Prostate gland (tissue), 2 donors: ENCODE measurements around the gene MTURN. TPM values are rescaled to one million over a fixed set of nuclear protein-coding genes. Genes with fewer than 3 reads are reported as not detected.

ENCODE experiments used
- DNase-seq: peaks from one replicate; pipeline ENCODE4 v3.0.0-alpha.2; 2019; ENCODE audit warnings: low spot score
- H3K27ac ChIP-seq, 2 donors: fragments of 200-600 bp; sonication (generic); 2 replicates each; pipeline ENCODE4 v1.5.1; 2017 to 2019
- H3K27me3 ChIP-seq: fragments of 200-600 bp; sonication (generic); replicated peaks from 2 replicates; pipeline ENCODE4 v1.5.1; 2019; ENCODE audit not compliant: insufficient read depth
- H3K36me3 ChIP-seq, 2 donors: fragments of 200-600 bp; sonication (generic); 1 replicate in 1 of 2; 2 replicates in 1 of 2; pipeline versions ENCODE4 v1.5.1 to v1.8.1; 2017 to 2019
- H3K4me1 ChIP-seq: fragments of 200-600 bp; sonication (generic); replicated peaks from 2 replicates; pipeline ENCODE4 v1.5.1; 2019
- H3K4me3 ChIP-seq, 2 donors: fragments of 200-600 bp; sonication (generic); 2 replicates each; pipeline ENCODE4 v1.5.1; 2017 to 2019
- H3K9me3 ChIP-seq: fragments of 200-600 bp; sonication (generic); 2 replicates; pipeline ENCODE4 v1.5.1; 2017
- POLR2A ChIP-seq: fragments of 450-650 bp; IDR thresholded peaks from one replicate; pipeline ENCODE4 v1.6.1; 2016; ENCODE audit warnings: antibody characterized with exemption, mild to moderate bottlenecking
- POLR2AphosphoS5 ChIP-seq: sonication (generic); formaldehyde crosslinking; IDR thresholded peaks from one replicate; pipeline ENCODE4 v1.6.1; 2017; ENCODE audit warnings: antibody characterized with exemption
- WGBS: methylation state at CpG from one replicate; pipeline ENCODE4 v1.1.5; 2018; 5-methylcytosine and 5-hydroxymethylcytosine counted together
- intact Hi-C: fragments of 100-400 bp; cut with DNase I; formaldehyde crosslinking; loops from one replicate; pipeline ENCODE4 v1.14.2; 2022
- total RNA-seq, 2 donors: library from RNA; depleted of rRNA; stranded (reverse); fragments of >200 nt; gene quantifications; one replicate each; pipeline ENCODE4 v1.1.0, GENCODE V29; 2016
- TF ChIP-seq, protein P1 (sequence below), 4 experiments: fragments of 200-600 bp in 2 of 4; fragments of 450-650 bp in 2 of 4; sonication (generic) in 2 of 4; IDR thresholded peaks; 1 replicate in 3 of 4; 2 replicates in 1 of 4; pipeline ENCODE4 v1.5.1; 2016 to 2019; ENCODE audit warnings: antibody characterized with exemption in 4 of 4, mild to moderate bottlenecking in 2 of 4, moderate library complexity in 2 of 4

The MTURN gene
- total RNA-seq, 2 donors from 2014 or later, result 22.6 to 26.9 TPM

DNA sequence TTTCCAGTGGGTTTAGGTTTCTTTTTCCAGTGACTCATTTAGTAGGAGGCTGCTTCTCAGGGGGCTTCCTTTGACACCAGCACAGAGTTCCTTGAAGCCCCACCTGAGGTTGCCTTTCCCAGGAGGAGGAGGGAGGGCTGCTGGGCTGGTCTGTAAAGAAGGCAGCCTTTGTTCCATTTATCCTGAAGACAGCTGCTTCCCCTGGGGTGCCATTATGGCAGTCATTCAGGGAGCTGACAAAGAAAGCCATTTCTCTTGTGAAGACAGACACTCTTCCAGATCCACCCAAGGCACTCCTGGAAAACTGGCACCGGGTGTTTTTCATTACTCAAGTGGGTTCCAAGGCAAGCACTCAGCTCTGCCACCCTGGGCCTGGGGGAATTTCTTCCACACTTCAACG is 54.0 kb downstream of the MTURN start:
- intact Hi-C loops, result no loop called here
- no peak for DNase-seq
- WGBS, result 58% methylated on average over 2 of the region's 2 CpGs
- H3K9me3 ChIP-seq, result no peaks in the 10 kb centered on the region
- no peaks in the 10 kb centered on the region for H3K36me3 ChIP-seq
- no peaks in the 10 kb centered on the region for H3K4me1 ChIP-seq
- no peaks in the 10 kb centered on the region for H3K27me3 ChIP-seq
- H3K27ac ChIP-seq, result no peak overlapping the region
- no peak overlapping the region for H3K4me3 ChIP-seq
- TF ChIP-seq POLR2AphosphoS5, result no peak

DNA sequence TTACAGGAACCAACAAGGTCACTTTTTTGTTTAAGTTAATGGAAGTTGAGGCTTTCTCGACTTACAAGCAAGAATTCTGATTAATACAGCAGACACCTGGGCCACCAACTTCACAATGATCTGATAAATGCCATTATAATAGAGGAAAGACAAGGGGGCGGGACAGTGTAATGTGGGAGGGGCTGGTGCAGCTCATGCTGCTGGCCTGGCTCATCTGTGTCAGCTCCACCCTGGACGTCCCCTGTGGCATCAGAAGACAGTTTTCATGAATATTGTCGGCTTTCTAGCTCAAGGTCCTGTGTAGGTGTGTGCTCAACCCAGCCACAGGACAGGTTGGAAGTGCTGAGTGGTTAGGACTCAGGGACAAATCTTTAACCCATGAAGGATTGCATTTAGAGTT is 57.0 kb downstream of the MTURN start:
- Histone ChIP-seq H3K27me3 (no peaks in the 10 kb centered on the region), H3K27ac (no peak overlapping the region), H3K4me3 (no peak overlapping the region), H3K36me3 (no peaks in the 10 kb centered on the region), H3K4me1 (no peaks in the 10 kb centered on the region), H3K9me3 (no peaks in the 10 kb centered on the region)
- no peak for DNase-seq
- TF ChIP-seq POLR2A (no peak), POLR2AphosphoS5 (no peak)
- TF ChIP-seq, protein P1, sequence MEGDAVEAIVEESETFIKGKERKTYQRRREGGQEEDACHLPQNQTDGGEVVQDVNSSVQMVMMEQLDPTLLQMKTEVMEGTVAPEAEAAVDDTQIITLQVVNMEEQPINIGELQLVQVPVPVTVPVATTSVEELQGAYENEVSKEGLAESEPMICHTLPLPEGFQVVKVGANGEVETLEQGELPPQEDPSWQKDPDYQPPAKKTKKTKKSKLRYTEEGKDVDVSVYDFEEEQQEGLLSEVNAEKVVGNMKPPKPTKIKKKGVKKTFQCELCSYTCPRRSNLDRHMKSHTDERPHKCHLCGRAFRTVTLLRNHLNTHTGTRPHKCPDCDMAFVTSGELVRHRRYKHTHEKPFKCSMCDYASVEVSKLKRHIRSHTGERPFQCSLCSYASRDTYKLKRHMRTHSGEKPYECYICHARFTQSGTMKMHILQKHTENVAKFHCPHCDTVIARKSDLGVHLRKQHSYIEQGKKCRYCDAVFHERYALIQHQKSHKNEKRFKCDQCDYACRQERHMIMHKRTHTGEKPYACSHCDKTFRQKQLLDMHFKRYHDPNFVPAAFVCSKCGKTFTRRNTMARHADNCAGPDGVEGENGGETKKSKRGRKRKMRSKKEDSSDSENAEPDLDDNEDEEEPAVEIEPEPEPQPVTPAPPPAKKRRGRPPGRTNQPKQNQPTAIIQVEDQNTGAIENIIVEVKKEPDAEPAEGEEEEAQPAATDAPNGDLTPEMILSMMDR (IDR thresholded peaks at IDR 0.05), result no peak
- 95% methylated on average over 4 of the region's 4 CpGs for WGBS
- intact Hi-C loops, result no loop called here

- TF ChIP-seq POLR2A, result no peak
- TF ChIP-seq, protein P1 (IDR thresholded peaks at IDR 0.05), result no peak
- TF ChIP-seq POLR2AphosphoS5, result no peak
- Histone ChIP-seq H3K9me3 (no peaks in the 10 kb centered on the region), H3K4me3 (no peak overlapping the region), H3K4me1 (no peaks in the 10 kb centered on the region), H3K27ac (no peak overlapping the region), H3K27me3 (no peaks in the 10 kb centered on the region), H3K36me3 (no peaks in the 10 kb centered on the region)
- DNase-seq, result no peak
- WGBS, result 89% methylated on average over 5 of the region's 5 CpGs
- intact Hi-C loops, result no loop called here
Measured at GRCh38 chr7:30193336-30193943, 58.7 kb downstream of the MTURN start.

GRCh38 chr7:30196408-30196807 is 61.6 kb downstream of the MTURN start:
- Histone ChIP-seq H3K27ac (no peak overlapping the region), H3K27me3 (no peaks in the 10 kb centered on the region), H3K4me3 (no peak overlapping the region), H3K36me3 (no peaks in the 10 kb centered on the region), H3K4me1 (no peaks in the 10 kb centered on the region), H3K9me3 (no peaks in the 10 kb centered on the region)
- no peak for DNase-seq
- intact Hi-C loops, result no loop called here
- TF ChIP-seq POLR2AphosphoS5 (no peak), POLR2A (no peak)
- TF ChIP-seq, protein P1 (IDR thresholded peaks at IDR 0.05), result no peak

- H3K4me1 ChIP-seq, result no peaks in the 10 kb centered on the region
- H3K9me3 ChIP-seq, result no peaks in the 10 kb centered on the region
- no peak overlapping the region for H3K27ac ChIP-seq
- TF ChIP-seq, protein P1 (IDR thresholded peaks at IDR 0.05), result no peak
- TF ChIP-seq POLR2AphosphoS5 (no peak), POLR2A (no peak)
- H3K4me3 ChIP-seq, result no peak overlapping the region
- H3K36me3 ChIP-seq, result no peaks in the 10 kb centered on the region
- no peak for DNase-seq
- 100% methylated on average over 1 of the region's 1 CpG for WGBS
- H3K27me3 ChIP-seq, result no peaks in the 10 kb centered on the region
- intact Hi-C loops, result no loop called here
Measured at GRCh38 chr7:30197438-30197837, 62.7 kb downstream of the MTURN start.
